HepG2 (cell line): Measurements from ENCODE around the gene FAF1. TPM values are rescaled to one million over a fixed set of nuclear protein-coding genes. Genes with fewer than 3 reads are reported as not detected.

Experiments
- ATAC-seq: fragments of 200-7000 bp; cut with Tn5 transposase; 3 replicates; pipeline ENCODE4 v1.9.1; 2020; ENCODE audit warnings: mild to moderate bottlenecking, moderate library complexity
- BruUV-seq: library from RNA; stranded (reverse); fragments of 400-500 nt; replicated peaks from 2 replicates; lab custom pipeline; 2021; lab: Mats Ljungman, UMichigan
- CTCF ChIA-PET: fragments of 300-600 bp; formaldehyde crosslinking; extraction: SDS; loops from one replicate; lab custom pipeline; 2021; ENCODE audit warnings: low total read pairs, inconsistent platforms, low intra/inter-chr PET ratio; lab: Yijun Ruan, JAX
- POLR2A ChIA-PET: fragments of 350-600 bp; sonication (Branson Sonifier 250); formaldehyde crosslinking; loops from one replicate; lab custom pipeline; 2020; ENCODE audit warnings: antibody characterized with exemption, inconsistent platforms; lab: Yijun Ruan, JAX
- DNase-seq: peaks from one replicate; pipeline ENCODE4 v3.0.0-alpha.2; 2015; ENCODE audit warnings: low spot score
- FAIRE-seq: peaks from 3 replicates; lab custom pipeline; 2011; peaks lifted over from hg19 to GRCh38; lab: Jason Lieb, UNC
- H2AFZ ChIP-seq: one replicate; pipeline ENCODE4 v1.6.1; 2011; ENCODE audit warnings: low read length, inconsistent platforms
- H3K27ac ChIP-seq: fragments of 300-600 bp; 3 replicates; pipeline ENCODE4 v1.8.0; 2011; ENCODE audit warnings: mixed run types, mild to moderate bottlenecking, mixed read lengths, low read length, inconsistent platforms; ENCODE audit not compliant: insufficient read depth; ENCODE audit errors: extremely low read length
- H3K27me3 ChIP-seq, 2 experiments: fragments of 200-600 bp in 1 of 2; 2 replicates in 1 of 2; 3 replicates in 1 of 2; pipeline versions ENCODE4 v1.6.0 to v1.8.0; 2011; ENCODE audit warnings: low read length in 2 of 2, mild to moderate bottlenecking in 2 of 2, moderate library complexity in 2 of 2, inconsistent platforms in 1 of 2; ENCODE audit not compliant: insufficient read depth in 2 of 2, control insufficient read depth in 1 of 2
- H3K36me3 ChIP-seq, 2 experiments: fragments of 200-600 bp in 1 of 2; replicated peaks in 1 of 2; 2 replicates in 1 of 2; 3 replicates in 1 of 2; pipeline versions ENCODE4 v1.5.1 to v1.8.0; 2011; ENCODE audit warnings: low read length in 2 of 2, inconsistent platforms in 1 of 2; ENCODE audit not compliant: insufficient read depth in 2 of 2, control insufficient read depth in 1 of 2
- H3K4me1 ChIP-seq: 2 replicates; pipeline ENCODE4 v1.5.1; 2012; ENCODE audit warnings: low read length, inconsistent platforms; ENCODE audit not compliant: insufficient read depth
- H3K4me2 ChIP-seq: 2 replicates; pipeline ENCODE4 v1.6.0; 2011; ENCODE audit warnings: low read depth, low read length, inconsistent platforms
- H3K4me3 ChIP-seq, 3 experiments: fragments of 200-600 bp in 1 of 3; sonication (generic), shearing (Covaris generic) in 1 of 3; replicated peaks in 1 of 3; 2 replicates each; pipeline ENCODE4 v1.5.1; 2011 to 2016; ENCODE audit warnings: low read length in 3 of 3, inconsistent platforms in 2 of 3, low read depth in 2 of 3, mild to moderate bottlenecking in 2 of 3, control low read depth in 1 of 3, mixed read lengths in 1 of 3; ENCODE audit not compliant: insufficient read depth in 1 of 3
- H3K79me2 ChIP-seq: one replicate; pipeline ENCODE4 v1.6.1; 2011; ENCODE audit warnings: low read length, inconsistent platforms; ENCODE audit not compliant: insufficient read depth
- H3K9ac ChIP-seq: 2 replicates; pipeline ENCODE4 v1.6.0; 2011; ENCODE audit warnings: mild to moderate bottlenecking, low read depth, low read length, inconsistent platforms; ENCODE audit not compliant: insufficient read depth
- H3K9me3 ChIP-seq: 2 replicates; pipeline ENCODE4 v1.5.1; 2012; ENCODE audit warnings: mild to moderate bottlenecking, low read length
- H4K20me1 ChIP-seq: 2 replicates; pipeline ENCODE4 v1.6.0; 2011; ENCODE audit warnings: inconsistent platforms, mild to moderate bottlenecking, low read length, moderate library complexity; ENCODE audit not compliant: insufficient read depth
- EP300 ChIP-seq, 3 experiments: sonication (generic) in 1 of 3; formaldehyde crosslinking in 1 of 3; IDR thresholded peaks; 2 replicates each; pipeline versions ENCODE4 v1.5.1 to v1.6.1; 2011 to 2020; ENCODE audit warnings: low read depth in 2 of 3, low read length in 2 of 3, borderline replicate concordance in 1 of 3, improper control_type of control experiment in 1 of 3, mild to moderate bottlenecking in 1 of 3, missing genetic modification reagents in 1 of 3, moderate library complexity in 1 of 3
- HDAC2 ChIP-seq: sonication (generic); formaldehyde crosslinking; IDR thresholded peaks from 2 replicates; pipeline ENCODE4 v1.4.0; 2020; ENCODE audit warnings: missing genetic modification reagents
- HNF4G ChIP-seq, 2 experiments: sonication (generic) in 1 of 2; formaldehyde crosslinking in 1 of 2; IDR thresholded peaks; 2 replicates each; pipeline versions ENCODE4 v1.4.0 to v1.6.1; 2011 to 2020; ENCODE audit warnings: borderline replicate concordance in 2 of 2, low read depth in 2 of 2, mild to moderate bottlenecking in 2 of 2, low read length in 1 of 2, missing genetic modification reagents in 1 of 2, moderate library complexity in 1 of 2
- HOXA5 ChIP-seq: sonication (generic); formaldehyde crosslinking; IDR thresholded peaks from 2 replicates; pipeline ENCODE4 v1.4.0; 2020; ENCODE audit warnings: missing genetic modification reagents
- IKZF4 ChIP-seq: sonication (generic); formaldehyde crosslinking; IDR thresholded peaks from 2 replicates; pipeline ENCODE4 v1.5.1; 2020; ENCODE audit warnings: borderline replicate concordance, mild to moderate bottlenecking, low read depth, missing genetic modification reagents; ENCODE audit errors: not compliant biosample characterization
- IRX3 ChIP-seq: sonication (generic); formaldehyde crosslinking; IDR thresholded peaks from 2 replicates; pipeline ENCODE4 v1.8.1; 2023; ENCODE audit warnings: mild to moderate bottlenecking, low read depth, missing genetic modification reagents, borderline replicate concordance
- RORA ChIP-seq: sonication (generic); formaldehyde crosslinking; IDR thresholded peaks from 2 replicates; pipeline ENCODE4 v1.5.0; 2020; ENCODE audit warnings: mild to moderate bottlenecking, missing genetic modification reagents, moderate library complexity
- TARDBP ChIP-seq: sonication (generic); formaldehyde crosslinking; IDR thresholded peaks from 2 replicates; pipeline ENCODE4 v1.8.0; 2022; ENCODE audit warnings: mild to moderate bottlenecking, missing genetic modification reagents
- ZFP90 ChIP-seq: sonication (generic); formaldehyde crosslinking; IDR thresholded peaks from 2 replicates; pipeline ENCODE4 v1.8.0; 2022; ENCODE audit warnings: missing genetic modification reagents, mild to moderate bottlenecking, inconsistent platforms, borderline replicate concordance
- ZNF180 ChIP-seq: sonication (generic); formaldehyde crosslinking; IDR thresholded peaks from 2 replicates; pipeline ENCODE4 v1.4.0; 2020; ENCODE audit warnings: low read depth, missing genetic modification reagents, borderline replicate concordance
- ZNF772 ChIP-seq: sonication (generic); formaldehyde crosslinking; IDR thresholded peaks from 2 replicates; pipeline ENCODE4 v1.5.0; 2020; ENCODE audit warnings: mild to moderate bottlenecking, missing genetic modification reagents
- ZSCAN22 ChIP-seq: sonication (generic); formaldehyde crosslinking; IDR thresholded peaks from 2 replicates; pipeline ENCODE4 v1.4.0; 2020; ENCODE audit warnings: mild to moderate bottlenecking, missing genetic modification reagents
- WGBS: methylation state at CpG from one replicate; pipeline ENCODE4 v1.1.6; 2017; ENCODE audit warnings: low lambda C conversion rate; 5-methylcytosine and 5-hydroxymethylcytosine counted together
- in situ Hi-C: cut with HindIII; loops from 2 replicates; pipeline ENCODE4 v1.10.0; 2017; ENCODE audit warnings: low pct_unique_long_range_greater_than_20kb; ENCODE audit not compliant: extremely low pct_ligation_motif_present
- intact Hi-C: fragments of 100-400 bp; cut with micrococcal nuclease; formaldehyde crosslinking; loops from one replicate; pipeline ENCODE4 v1.10.0; 2022; ENCODE audit not compliant: unreplicated experiment
- polyA plus RNA-seq, 8 experiments: library from polyadenylated mRNA; depleted of rRNA in 3 of 8; stranded (reverse) in 7 of 8; unstranded in 1 of 8; fragments of >200 nt; fragmentation: Illumina TruSeq in 4 of 8; extraction: Trizol in 4 of 8; gene quantifications; 2 replicates each; pipeline versions ENCODE4 v1.2.1 to v1.2.3, GENCODE V29; 2011 to 2016; ENCODE audit warnings: low read depth in 4 of 8, missing spikeins in 1 of 8, mixed read lengths in 1 of 8; ENCODE audit not compliant: insufficient read depth in 1 of 8
- total RNA-seq, 5 experiments: library from RNA; depleted of rRNA; stranded (reverse); fragments of >200 nt; fragmentation: Illumina TruSeq; extraction: Trizol; gene quantifications; 2 replicates each; pipeline ENCODE4 v1.2.3, GENCODE V29; 2016; ENCODE audit warnings: low read depth in 1 of 5
- TF ChIP-seq, protein P1 (sequence below): conservative IDR thresholded peaks from 2 replicates; pipeline ENCODE4 v1.6.1; 2018; ENCODE audit warnings: missing genetic modification reagents
- TF ChIP-seq, protein P2 (sequence below): sonication (generic); formaldehyde crosslinking; conservative IDR thresholded peaks from 2 replicates; pipeline ENCODE4 v1.8.0; 2022; ENCODE audit warnings: mild to moderate bottlenecking, moderate library complexity, missing genetic modification reagents

Gene FAF1
- total and polyA plus RNA-seq, 2 of the 13 experiments (the other 11 are each of a cell fraction or from before 2014, with no cell fraction given): 19.4 to 63.3 TPM

DNA sequence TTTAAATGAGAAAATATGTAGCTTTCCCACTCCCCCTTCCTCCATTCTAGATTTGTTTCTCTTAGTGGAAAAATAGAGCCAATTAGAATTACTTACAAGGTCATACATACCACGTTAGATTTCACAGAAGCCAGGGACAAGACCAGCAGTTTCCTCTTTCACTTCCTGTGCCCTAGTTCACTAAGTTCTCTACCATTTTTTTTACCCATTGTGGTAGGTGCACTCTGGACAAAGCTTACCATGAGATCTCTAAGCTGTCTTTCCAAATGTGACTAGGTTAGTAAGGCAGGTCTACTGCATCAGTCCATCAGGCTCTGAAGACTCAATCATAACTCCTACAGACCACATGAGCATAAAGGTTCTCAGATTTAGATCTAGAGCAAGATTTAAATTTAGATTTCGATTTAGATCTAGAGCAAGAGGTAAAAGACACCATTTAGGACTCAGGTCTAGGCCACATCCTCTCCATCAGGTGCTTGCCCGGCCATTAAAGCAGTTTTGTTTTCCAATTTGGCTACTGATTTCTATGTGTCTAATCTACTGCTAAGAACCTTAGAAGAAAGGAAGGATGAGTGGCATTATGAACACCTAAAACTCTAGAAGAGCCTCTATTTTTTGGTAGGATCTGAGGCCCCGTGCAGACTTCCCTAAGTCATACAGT, 235.3 kb downstream of the FAF1 start:
- intact Hi-C loops (no loop called here), in situ Hi-C loops (loop anchor here (25.0 kb wide), 2 partner anchors 112 to 362 kb away; no protein-coding TSS in a partner anchor)
- Histone ChIP-seq H3K4me2 (no peak overlapping the region), H4K20me1 (no peaks in the 10 kb centered on the region), H3K4me1 (no peaks in the 10 kb centered on the region), H3K9ac (no peak overlapping the region), H3K27me3 (no peaks in the 10 kb centered on the region), H3K36me3 (0 out of 5 replicates have a peak, but pooled peaks cover 2 to 4% of the 10 kb centered on the region in 2 experiments), H2AFZ (no peak overlapping the region), H3K4me3 (no peak overlapping the region), H3K27ac (no peak overlapping the region), H3K9me3 (no peaks in the 10 kb centered on the region), H3K79me2 (no peaks in the 10 kb centered on the region)
- ATAC-seq (no peak), DNase-seq (no peak), FAIRE-seq (no peak)
- ChIA-PET CTCF (no interaction called here), POLR2A (no interaction called here)
- TF ChIP-seq, protein P1, sequence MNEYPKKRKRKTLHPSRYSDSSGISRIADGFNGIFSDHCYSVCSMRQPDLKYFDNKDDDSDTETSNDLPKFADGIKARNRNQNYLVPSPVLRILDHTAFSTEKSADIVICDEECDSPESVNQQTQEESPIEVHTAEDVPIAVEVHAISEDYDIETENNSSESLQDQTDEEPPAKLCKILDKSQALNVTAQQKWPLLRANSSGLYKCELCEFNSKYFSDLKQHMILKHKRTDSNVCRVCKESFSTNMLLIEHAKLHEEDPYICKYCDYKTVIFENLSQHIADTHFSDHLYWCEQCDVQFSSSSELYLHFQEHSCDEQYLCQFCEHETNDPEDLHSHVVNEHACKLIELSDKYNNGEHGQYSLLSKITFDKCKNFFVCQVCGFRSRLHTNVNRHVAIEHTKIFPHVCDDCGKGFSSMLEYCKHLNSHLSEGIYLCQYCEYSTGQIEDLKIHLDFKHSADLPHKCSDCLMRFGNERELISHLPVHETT (CRISPR knock-in tag): no peak
- TF ChIP-seq HOXA5 (CRISPR knock-in tag): no peak
- TF ChIP-seq ZNF180 (CRISPR knock-in tag): no peak
- no peak for TF ChIP-seq RORA (CRISPR knock-in tag)
- TF ChIP-seq IKZF4 (CRISPR knock-in tag): no peak
- no peak for TF ChIP-seq TARDBP (CRISPR knock-in tag)
- no peak for TF ChIP-seq ZFP90 (CRISPR knock-in tag)
- no peak for TF ChIP-seq ZNF772 (CRISPR knock-in tag)
- TF ChIP-seq HDAC2: no peak
- TF ChIP-seq HNF4G (IDR thresholded peaks at IDR 0.05; ENCODE audit: borderline replicate concordance, low read depth, low read length): no peak
- no peak for TF ChIP-seq HNF4G (CRISPR knock-in tag; IDR thresholded peaks at IDR 0.05; ENCODE audit: borderline replicate concordance, low read depth)
- no peak for TF ChIP-seq ZSCAN22 (CRISPR knock-in tag)
- TF ChIP-seq, protein P2, sequence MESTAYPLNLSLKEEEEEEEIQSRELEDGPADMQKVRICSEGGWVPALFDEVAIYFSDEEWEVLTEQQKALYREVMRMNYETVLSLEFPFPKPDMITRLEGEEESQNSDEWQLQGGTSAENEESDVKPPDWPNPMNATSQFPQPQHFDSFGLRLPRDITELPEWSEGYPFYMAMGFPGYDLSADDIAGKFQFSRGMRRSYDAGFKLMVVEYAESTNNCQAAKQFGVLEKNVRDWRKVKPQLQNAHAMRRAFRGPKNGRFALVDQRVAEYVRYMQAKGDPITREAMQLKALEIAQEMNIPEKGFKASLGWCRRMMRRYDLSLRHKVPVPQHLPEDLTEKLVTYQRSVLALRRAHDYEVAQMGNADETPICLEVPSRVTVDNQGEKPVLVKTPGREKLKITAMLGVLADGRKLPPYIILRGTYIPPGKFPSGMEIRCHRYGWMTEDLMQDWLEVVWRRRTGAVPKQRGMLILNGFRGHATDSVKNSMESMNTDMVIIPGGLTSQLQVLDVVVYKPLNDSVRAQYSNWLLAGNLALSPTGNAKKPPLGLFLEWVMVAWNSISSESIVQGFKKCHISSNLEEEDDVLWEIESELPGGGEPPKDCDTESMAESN: no peak
- TF ChIP-seq EP300 (IDR thresholded peaks at IDR 0.05; ENCODE audit: low read depth in 2 of 2, low read length in 2 of 2): no peak
- TF ChIP-seq EP300 (CRISPR knock-in tag; IDR thresholded peaks at IDR 0.05; ENCODE audit: borderline replicate concordance): no peak
- TF ChIP-seq IRX3: no peak
- 92% methylated on average over 4 of the region's 4 CpGs for WGBS
- no TSS peak for BruUV-seq
